HG02623 (cell line): Measurements from ENCODE around the gene COG8.
"Not testable (repeated sequence)": the region's sequence is repeated elsewhere in the genome, so short reads cannot be mapped to it uniquely, and the experiment has no call there.

Experiments
- ATAC-seq: cut with Tn5 transposase; IDR thresholded peaks from one replicate; pipeline ENCODE4 v1.9.1; 2021; ENCODE audit warnings: moderate library complexity; ENCODE audit not compliant: unreplicated experiment

Gene COG8

DNA sequence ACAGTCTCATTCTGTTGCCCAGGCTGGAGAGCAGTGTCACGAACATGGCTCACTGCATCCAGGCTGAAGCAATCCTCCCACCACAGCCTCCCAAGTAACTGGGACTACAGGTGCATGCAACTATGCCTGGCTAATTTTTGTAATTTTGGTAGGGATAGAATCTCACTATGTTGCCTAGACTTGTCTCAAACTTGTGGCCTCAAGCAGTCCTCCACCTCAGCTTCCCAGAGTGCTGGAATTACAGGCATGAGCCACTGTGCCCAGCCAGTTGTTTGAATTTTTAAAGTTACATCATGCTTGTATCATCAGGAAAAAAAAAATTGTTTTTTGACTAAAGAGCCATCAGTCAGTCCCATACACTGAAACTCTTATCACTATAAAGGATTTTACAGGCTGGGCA is 45.3 kb downstream of the COG8 start:
- ATAC-seq: no peak

DNA sequence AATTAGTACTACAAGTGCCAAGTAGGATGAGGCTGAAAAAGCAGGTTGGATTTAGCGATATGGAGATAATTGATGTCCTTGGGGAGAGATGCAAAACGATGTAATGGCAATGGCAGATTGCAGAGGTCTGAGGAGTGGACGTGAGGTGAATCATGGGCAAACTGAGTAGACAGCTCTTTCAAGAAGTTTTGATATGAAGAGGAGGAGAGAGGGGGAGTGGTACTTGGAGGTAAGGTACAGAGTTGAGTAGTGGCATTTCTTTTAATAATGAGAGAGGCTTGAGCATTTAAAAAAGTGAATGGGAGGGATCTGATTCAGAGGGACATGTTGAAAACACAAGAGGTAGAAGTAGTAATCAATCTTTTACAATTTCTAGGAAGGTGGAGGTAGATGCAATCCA is 46.0 kb downstream of the COG8 start:
- no peak for ATAC-seq

DNA sequence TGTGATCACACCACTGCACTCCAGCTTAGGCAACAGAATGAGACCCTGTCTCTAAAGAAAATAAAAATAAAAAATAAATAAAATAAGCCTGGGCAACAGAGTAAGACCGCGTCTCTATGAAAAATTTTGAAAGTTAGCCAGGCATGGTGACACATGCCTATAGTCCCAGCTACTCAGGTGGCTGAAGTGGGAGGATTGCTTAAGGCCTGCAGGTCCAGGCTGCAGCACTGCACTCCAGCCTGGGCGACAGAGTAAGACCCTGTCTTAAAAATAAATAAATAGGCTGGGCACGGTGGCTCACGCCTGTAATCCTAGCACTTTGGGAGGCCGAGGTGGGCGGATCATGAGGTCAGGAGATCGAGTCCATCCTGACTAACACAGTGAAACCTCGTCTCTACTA is 47.7 kb downstream of the COG8 start:
- not testable (repeated sequence) for ATAC-seq

DNA sequence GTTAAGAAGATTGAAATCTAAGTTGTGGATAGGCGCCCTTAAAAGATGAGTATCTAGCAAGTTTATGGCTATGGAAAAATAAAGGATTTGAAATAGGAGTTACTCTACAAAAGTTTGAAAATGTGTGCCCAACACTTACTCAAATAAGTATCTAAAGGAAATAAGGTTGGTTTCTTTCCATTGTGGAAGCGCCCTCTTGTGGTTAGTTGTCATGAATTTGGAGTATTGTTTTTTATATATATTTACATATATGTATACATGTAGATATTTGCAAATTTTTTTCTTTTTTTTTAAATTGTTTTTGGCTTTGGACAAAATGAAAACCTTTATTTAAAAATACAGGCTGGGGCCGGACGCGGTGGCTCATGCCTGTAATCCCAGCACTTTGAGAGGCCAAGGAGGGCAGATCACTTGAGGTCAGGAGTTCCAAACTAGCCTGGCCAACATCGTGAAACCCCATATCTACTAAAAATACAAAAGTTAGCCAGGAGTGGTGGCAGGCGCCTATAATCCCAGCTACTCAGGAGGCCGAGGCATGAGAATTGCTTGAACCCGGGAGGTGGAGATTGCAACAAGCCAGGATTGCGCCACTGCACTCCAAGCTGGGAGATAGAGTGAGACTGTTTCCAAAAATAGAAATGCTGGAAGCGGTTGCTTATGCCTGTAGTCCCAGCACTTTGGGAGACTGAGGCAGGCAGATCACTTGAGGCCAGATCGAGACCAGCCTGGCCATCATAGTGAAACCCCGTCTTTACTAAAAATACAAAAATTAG is 52.2 kb downstream of the COG8 start:
- no peak for ATAC-seq

DNA sequence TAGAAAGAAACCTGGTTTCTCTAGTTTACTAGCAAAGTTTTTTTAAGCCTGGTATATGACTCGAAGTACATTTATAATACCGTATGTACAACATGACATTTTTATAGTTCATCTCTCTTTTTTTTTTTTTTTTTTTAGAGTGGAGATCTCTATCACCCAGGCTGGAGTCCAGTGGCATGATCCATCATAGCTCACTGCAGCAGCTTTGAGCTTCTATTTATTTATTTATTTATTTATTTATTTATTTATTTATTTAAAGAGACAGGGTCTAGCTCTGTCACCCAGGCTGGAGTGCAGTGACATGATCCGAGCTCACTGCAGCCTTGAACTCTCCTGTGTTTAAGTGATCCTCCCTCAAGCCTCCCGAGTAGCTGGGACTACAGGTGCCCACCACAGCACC is 54.1 kb downstream of the COG8 start:
- ATAC-seq: no peak

DNA sequence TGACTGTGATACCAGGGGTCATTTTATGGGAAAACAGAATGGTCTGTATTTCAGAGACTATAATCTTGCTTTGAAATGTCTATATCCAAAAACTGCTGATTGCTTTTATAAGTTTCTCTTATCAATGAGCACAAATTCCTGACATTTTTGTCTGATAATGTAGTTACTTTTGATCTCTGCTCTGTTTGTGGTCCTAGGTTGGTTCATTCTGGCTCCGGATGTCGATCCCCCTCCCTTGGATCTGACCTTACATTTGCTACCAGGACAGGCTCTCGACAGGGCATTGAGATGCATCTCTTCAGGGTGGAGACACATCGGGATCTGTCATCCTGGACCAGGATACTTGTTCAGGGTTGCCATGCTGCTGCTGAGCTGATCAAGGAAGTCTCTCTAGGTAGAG is 55.5 kb downstream of the COG8 start:
- ATAC-seq: no peak

DNA sequence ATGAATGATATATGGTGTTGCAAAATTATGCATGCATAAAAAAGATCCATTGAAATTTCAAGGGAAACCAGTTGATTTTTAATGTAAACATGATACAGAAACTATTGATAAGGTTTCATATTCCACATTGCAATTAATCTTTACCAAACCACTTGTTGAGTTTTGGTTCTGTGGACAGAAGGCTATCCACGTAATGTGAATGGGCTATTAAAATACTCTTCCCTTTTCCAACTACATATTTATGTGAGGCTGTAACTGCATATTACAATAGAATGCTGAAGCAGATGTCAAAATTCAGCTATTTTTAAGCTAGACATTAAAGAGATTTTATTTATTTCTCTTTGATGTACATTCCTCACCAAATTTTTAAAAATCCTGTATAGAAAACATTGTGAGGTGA is 62.0 kb downstream of the COG8 start:
- no peak for ATAC-seq
